H9 (cell line): Measurements from ENCODE around the gene KCNIP4. TPM values are rescaled to one million over a fixed set of nuclear protein-coding genes. Genes with fewer than 3 reads are reported as not detected.

Experiments
- DNase-seq: peaks from one replicate; pipeline ENCODE4 v3.0.0-alpha.2; 2017
- H2AFZ ChIP-seq: one replicate; pipeline ENCODE4 v1.6.1; 2013; ENCODE audit warnings: mild to moderate bottlenecking, low read length, control low read depth, moderate library complexity
- H2AK5ac ChIP-seq: 2 replicates; pipeline ENCODE4 v1.6.1; 2013; ENCODE audit warnings: low read length, control low read depth, mixed read lengths; ENCODE audit not compliant: insufficient read length
- H2BK120ac ChIP-seq: one replicate; pipeline ENCODE4 v1.6.1; 2013; ENCODE audit warnings: low read depth, mild to moderate bottlenecking, low read length, control low read depth, inconsistent platforms; ENCODE audit not compliant: poor library complexity, severe bottlenecking
- H2BK12ac ChIP-seq: 2 replicates; pipeline ENCODE4 v1.6.1; 2013; ENCODE audit warnings: low read length, control low read depth, mixed read lengths, low read depth; ENCODE audit not compliant: insufficient read length
- H2BK15ac ChIP-seq: 2 replicates; pipeline ENCODE4 v1.6.1; 2013; ENCODE audit warnings: low read depth, low read length, control low read depth
- H2BK20ac ChIP-seq: one replicate; pipeline ENCODE4 v1.6.1; 2013; ENCODE audit warnings: low read depth, mild to moderate bottlenecking, low read length, control low read depth, inconsistent platforms; ENCODE audit not compliant: poor library complexity, severe bottlenecking
- H2BK5ac ChIP-seq: 2 replicates; pipeline ENCODE4 v1.6.1; 2013; ENCODE audit warnings: low read length, control low read depth, mixed read lengths; ENCODE audit not compliant: insufficient read length
- H3K14ac ChIP-seq: 2 replicates; pipeline ENCODE4 v1.6.1; 2013; ENCODE audit warnings: low read length, control low read depth; ENCODE audit not compliant: insufficient read depth
- H3K18ac ChIP-seq: 2 replicates; pipeline ENCODE4 v1.6.1; 2013; ENCODE audit warnings: low read depth, mild to moderate bottlenecking, mixed read lengths, low read length, control low read depth; ENCODE audit not compliant: insufficient read length
- H3K23ac ChIP-seq: 2 replicates; pipeline ENCODE4 v1.6.1; 2013; ENCODE audit warnings: low read length, control low read depth, mixed read lengths, low read depth; ENCODE audit not compliant: insufficient read length
- H3K23me2 ChIP-seq: 2 replicates; pipeline ENCODE4 v1.6.1; 2013; ENCODE audit warnings: low read depth, mild to moderate bottlenecking, mixed read lengths, low read length, control low read depth; ENCODE audit not compliant: insufficient read length, poor library complexity, severe bottlenecking
- H3K27ac ChIP-seq: 2 replicates; pipeline ENCODE4 v1.5.1; 2013; ENCODE audit warnings: low read length, control low read depth, mixed read lengths, low read depth; ENCODE audit not compliant: insufficient read length
- H3K27me3 ChIP-seq: 2 replicates; pipeline ENCODE4 v1.6.1; 2013; ENCODE audit warnings: low read length, control low read depth, inconsistent platforms; ENCODE audit not compliant: insufficient read depth
- H3K4ac ChIP-seq: 2 replicates; pipeline ENCODE4 v1.6.1; 2013; ENCODE audit warnings: low read depth, mild to moderate bottlenecking, control low read depth, inconsistent platforms, low read length, moderate library complexity
- H3K4me1 ChIP-seq: 2 replicates; pipeline ENCODE4 v1.6.1; 2013; ENCODE audit warnings: low read length, control low read depth, inconsistent platforms; ENCODE audit not compliant: insufficient read depth
- H3K4me2 ChIP-seq: 2 replicates; pipeline ENCODE4 v1.6.1; 2013; ENCODE audit warnings: low read length, control low read depth, mixed read lengths; ENCODE audit not compliant: insufficient read length, insufficient read depth
- H3K56ac ChIP-seq: 2 replicates; pipeline ENCODE4 v1.6.1; 2013; ENCODE audit warnings: low read depth, mild to moderate bottlenecking, mixed read lengths, low read length, control low read depth; ENCODE audit not compliant: insufficient read length
- H3K79me1 ChIP-seq: 2 replicates; pipeline ENCODE4 v1.6.1; 2013; ENCODE audit warnings: low read depth, mild to moderate bottlenecking, moderate library complexity, low read length, control low read depth, inconsistent platforms; ENCODE audit not compliant: insufficient read depth, poor library complexity, severe bottlenecking
- H3K79me2 ChIP-seq: 2 replicates; pipeline ENCODE4 v1.6.1; 2013; ENCODE audit warnings: low read length, control low read depth, inconsistent platforms; ENCODE audit not compliant: insufficient read depth
- H3K9ac ChIP-seq: 2 replicates; pipeline ENCODE4 v1.6.1; 2013; ENCODE audit warnings: low read length, control low read depth, mixed read lengths; ENCODE audit not compliant: insufficient read length; ENCODE audit errors: extremely low read depth
- H3K9me3 ChIP-seq: one replicate; pipeline ENCODE4 v1.6.1; 2013; ENCODE audit warnings: low read depth, low read length, inconsistent platforms; ENCODE audit not compliant: control insufficient read depth
- H3T11ph ChIP-seq: one replicate; pipeline ENCODE4 v1.6.1; 2013; ENCODE audit warnings: mild to moderate bottlenecking, low read length, control low read depth, inconsistent platforms
- H4K20me1 ChIP-seq: one replicate; pipeline ENCODE4 v1.6.1; 2013; ENCODE audit not compliant: control insufficient read depth, insufficient read length, insufficient read depth
- H4K5ac ChIP-seq: 2 replicates; pipeline ENCODE4 v1.6.1; 2013; ENCODE audit warnings: low read depth, mild to moderate bottlenecking, mixed read lengths, low read length, control low read depth; ENCODE audit not compliant: insufficient read length
- H4K8ac ChIP-seq: replicated peaks from 2 replicates; pipeline ENCODE4 v1.6.1; 2013; ENCODE audit warnings: low read length, control low read depth, mixed read lengths, low read depth; ENCODE audit not compliant: insufficient read length
- H4K91ac ChIP-seq: 2 replicates; pipeline ENCODE4 v1.6.1; 2013; ENCODE audit warnings: low read depth, mild to moderate bottlenecking, moderate library complexity, mixed read lengths, low read length, control low read depth; ENCODE audit not compliant: insufficient read length
- H3K27ac Mint-ChIP-seq, 3 experiments: 2 replicates in 2 of 3; 3 replicates in 1 of 3; pipeline ENCODE4 v1.8.0; 2020 to 2021; ENCODE audit warnings: mixed read lengths in 3 of 3, mild to moderate bottlenecking in 1 of 3, moderate library complexity in 1 of 3
- H3K27me3 Mint-ChIP-seq: 2 replicates; pipeline ENCODE4 v1.8.0; 2021; ENCODE audit warnings: low read depth, mild to moderate bottlenecking, moderate library complexity, mixed read lengths
- H3K36me3 Mint-ChIP-seq, 3 experiments: 2 replicates in 2 of 3; 3 replicates in 1 of 3; pipeline ENCODE4 v1.8.0; 2020 to 2021; ENCODE audit warnings: low read depth in 3 of 3, mixed read lengths in 3 of 3; ENCODE audit not compliant: insufficient read depth in 1 of 3
- H3K4me1 Mint-ChIP-seq, 2 experiments: 2 replicates each; pipeline ENCODE4 v1.8.0; 2020; ENCODE audit warnings: mixed read lengths in 2 of 2
- H3K4me3 Mint-ChIP-seq, 2 experiments: 2 replicates in 1 of 2; 3 replicates in 1 of 2; pipeline ENCODE4 v1.8.0; 2020 to 2021; ENCODE audit warnings: mild to moderate bottlenecking in 2 of 2, mixed read lengths in 2 of 2, moderate library complexity in 1 of 2
- H3K9me3 Mint-ChIP-seq, 2 experiments: 2 replicates in 1 of 2; 3 replicates in 1 of 2; pipeline ENCODE4 v1.8.0; 2020; ENCODE audit warnings: mild to moderate bottlenecking in 2 of 2, mixed read lengths in 2 of 2, moderate library complexity in 1 of 2
- CTCF ChIP-seq: fragments of 200-600 bp; sonication (generic); conservative IDR thresholded peaks from 3 replicates; pipeline ENCODE4 v1.8.0; 2021; ENCODE audit warnings: antibody characterized with exemption, mild to moderate bottlenecking
- WGBS: extraction: QIAGEN DNeasy Blood & Tissue Kit; methylation state at CpG from one replicate; pipeline ENCODE4 v1.1.7; 2013; ENCODE audit warnings: missing lambda C conversion rate, low lambda C conversion rate, mixed read lengths; ENCODE audit not compliant: insufficient read length; ENCODE audit errors: extremely low coverage; 5-methylcytosine and 5-hydroxymethylcytosine counted together
- total RNA-seq: library from RNA; stranded (reverse); gene quantifications from 2 replicates; pipeline ENCODE4 v1.2.1, GENCODE V29; 2021

The KCNIP4 gene
- total RNA-seq, 1 experiment from 2014 or later: not detected

DNA sequence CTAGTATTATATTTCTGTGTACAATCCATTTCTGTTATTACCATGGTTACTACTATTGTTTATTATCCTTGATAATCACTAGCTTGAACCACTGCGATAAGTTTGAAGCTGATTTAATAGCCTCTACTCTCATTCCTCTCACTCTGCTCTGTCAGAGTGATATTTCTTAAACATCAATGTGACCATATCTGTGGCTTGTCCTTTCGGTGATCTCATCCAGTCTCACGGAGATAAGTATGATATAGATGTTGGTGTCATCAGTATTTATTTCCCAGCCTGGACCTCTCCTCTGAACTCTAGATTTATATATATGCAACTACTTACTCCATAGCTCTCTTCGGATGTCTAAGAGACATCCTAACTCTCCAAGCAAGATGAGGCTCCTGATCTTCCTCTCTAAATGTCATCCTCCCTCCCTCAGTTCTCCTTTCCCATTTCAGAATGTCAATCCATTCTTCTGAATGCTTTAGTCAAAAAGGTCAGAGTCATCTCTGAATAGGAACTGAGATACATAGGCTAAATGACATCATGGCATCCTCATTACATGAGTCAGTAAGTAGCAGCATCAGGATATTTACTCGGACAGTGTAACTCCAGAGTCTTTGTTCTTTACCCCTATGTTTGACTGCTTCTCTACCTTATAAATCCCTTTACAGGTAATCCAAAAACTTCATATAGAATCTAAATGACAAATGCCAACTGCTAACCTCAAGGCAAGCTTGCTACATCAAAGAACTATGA, 1118.8 kb downstream of the KCNIP4 start:
- Histone ChIP-seq H3K27ac (no peak overlapping the region), H4K20me1 (no peaks in the 10 kb centered on the region), H2BK5ac (no peak overlapping the region), H3K18ac (no peak overlapping the region), H3K4me1 (no peaks in the 10 kb centered on the region), H3K9me3 (no peaks in the 10 kb centered on the region), H2AFZ (no peak overlapping the region), H3K27me3 (no peaks in the 10 kb centered on the region), H4K8ac (no peak overlapping the region), H2BK15ac (no peak overlapping the region), H4K91ac (no peak overlapping the region), H3K56ac (no peak overlapping the region), H3K9ac (no peak overlapping the region), H4K5ac (no peak overlapping the region), H3K79me2 (no peaks in the 10 kb centered on the region), H2BK20ac (no peak overlapping the region), H2BK12ac (no peak overlapping the region), H2AK5ac (no peak overlapping the region), H3K14ac (no peak overlapping the region), H3K4me2 (no peak overlapping the region), H3K23me2 (no peaks in the 10 kb centered on the region), H3K4ac (no peak overlapping the region), H3K23ac (no peak overlapping the region), H3T11ph (no peak overlapping the region), H2BK120ac (no peak overlapping the region), H3K79me1 (no peaks in the 10 kb centered on the region)
- no peak overlapping the region for H3K4me3 Mint-ChIP-seq
- TF ChIP-seq CTCF: no peak
- DNase-seq: no peak
- no peaks in the 10 kb centered on the region for H3K27me3 Mint-ChIP-seq
- H3K9me3 Mint-ChIP-seq: no peaks in the 10 kb centered on the region; a peak in 1 of 5 replicates
- no peaks in the 10 kb centered on the region for H3K4me1 Mint-ChIP-seq
- no peaks in the 10 kb centered on the region for H3K36me3 Mint-ChIP-seq
- no CpG with 5 or more reads among the region's 5 CpGs for WGBS
- no peak overlapping the region for H3K27ac Mint-ChIP-seq
